HG03280 (cell line): ENCODE data around the gene ANO6.

ENCODE experiments used
- ATAC-seq: cut with Tn5 transposase; IDR thresholded peaks from one replicate; pipeline ENCODE4 v1.9.1; 2021; ENCODE audit warnings: mild to moderate bottlenecking, moderate library complexity; ENCODE audit not compliant: unreplicated experiment

Gene ANO6

DNA sequence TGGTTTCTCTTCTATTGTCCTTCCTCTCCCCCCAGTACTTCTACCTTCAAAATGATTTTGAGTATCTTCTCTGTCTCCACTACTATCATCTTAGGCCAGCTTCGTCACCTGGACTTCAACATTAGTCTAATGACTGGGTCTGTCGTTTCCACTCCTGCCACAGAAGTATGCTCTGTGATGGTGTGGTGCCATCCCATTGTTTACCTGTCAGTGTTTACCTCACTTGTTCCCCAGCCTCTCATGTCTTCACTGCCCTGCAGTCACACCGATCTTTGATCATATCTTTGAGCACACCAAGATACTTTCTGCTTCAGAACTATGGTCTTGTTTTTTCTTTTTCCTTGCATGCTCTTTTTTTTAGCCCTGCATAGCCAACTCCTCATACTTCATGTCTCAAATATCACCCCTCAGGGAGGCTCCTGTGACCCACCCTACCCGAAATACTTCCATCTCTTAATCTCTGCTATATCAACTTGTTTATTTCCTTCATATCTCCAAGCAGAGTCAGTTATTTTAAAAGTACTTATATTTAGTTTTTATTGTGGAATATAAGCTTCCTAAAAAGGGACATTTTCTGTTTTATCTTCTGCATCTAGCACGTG is 60.4 kb downstream of the ANO6 start:
- no peak for ATAC-seq

DNA sequence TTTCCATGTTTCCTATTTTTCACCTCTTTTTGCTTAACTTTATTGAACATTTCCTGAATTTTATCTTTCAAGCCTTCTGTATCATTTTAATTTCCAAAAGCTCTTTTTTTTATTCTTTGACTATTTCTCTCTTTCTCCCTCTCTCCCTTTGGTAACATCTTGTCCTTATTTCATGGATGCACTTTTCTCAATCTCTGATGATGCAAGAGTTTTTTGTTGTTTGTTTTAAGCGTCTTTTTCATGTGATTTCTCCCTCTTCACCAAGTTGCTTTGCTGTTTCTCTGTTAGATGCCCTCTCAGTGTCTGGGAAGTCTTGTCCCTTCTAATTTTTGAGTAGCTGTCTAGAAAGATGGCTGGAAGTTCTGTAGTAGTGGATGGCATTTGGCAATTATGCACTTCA is 62.6 kb downstream of the ANO6 start:
- ATAC-seq: no peak

DNA sequence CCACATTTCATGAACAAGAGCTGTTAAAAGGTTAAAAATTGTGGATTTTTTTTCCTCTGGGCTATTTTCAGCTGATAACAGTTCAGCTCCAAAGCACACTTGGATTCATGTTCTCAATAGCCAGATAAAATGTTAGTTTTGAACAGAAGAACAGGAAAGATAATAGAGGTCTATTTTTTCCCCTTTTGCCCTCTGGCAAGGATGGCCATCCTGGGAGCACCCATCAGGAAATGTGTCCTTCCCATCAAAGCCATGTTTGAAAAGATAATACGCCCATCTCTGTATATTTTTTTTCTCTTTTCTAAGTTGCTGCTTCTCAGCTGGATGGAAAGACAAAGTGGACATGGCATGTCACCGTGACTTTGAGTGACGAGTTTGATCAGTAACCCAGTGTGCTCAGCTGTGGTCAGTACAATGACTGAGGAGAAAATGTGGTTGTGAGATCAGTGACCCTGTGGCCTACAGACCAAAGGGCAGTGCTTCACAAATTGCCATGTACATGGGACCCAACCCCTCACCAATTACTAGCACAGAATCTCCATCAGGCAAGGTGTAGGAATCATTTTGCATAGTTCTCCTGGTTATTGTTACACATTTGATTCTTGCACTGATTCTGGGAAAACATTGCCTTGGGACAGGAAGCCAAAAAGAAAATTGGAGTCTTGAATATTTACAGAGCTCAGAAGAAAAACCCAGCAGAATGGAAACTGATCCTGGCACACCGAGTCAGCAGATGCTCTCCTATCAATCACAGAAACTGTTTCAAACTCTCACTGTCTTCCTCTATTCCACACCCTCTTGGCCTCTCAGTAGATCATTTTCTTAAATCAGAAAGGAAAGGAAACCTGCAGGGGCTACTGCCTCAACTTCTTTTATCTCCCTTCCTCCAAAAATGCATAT is 64.3 kb downstream of the ANO6 start:
- no peak for ATAC-seq

DNA sequence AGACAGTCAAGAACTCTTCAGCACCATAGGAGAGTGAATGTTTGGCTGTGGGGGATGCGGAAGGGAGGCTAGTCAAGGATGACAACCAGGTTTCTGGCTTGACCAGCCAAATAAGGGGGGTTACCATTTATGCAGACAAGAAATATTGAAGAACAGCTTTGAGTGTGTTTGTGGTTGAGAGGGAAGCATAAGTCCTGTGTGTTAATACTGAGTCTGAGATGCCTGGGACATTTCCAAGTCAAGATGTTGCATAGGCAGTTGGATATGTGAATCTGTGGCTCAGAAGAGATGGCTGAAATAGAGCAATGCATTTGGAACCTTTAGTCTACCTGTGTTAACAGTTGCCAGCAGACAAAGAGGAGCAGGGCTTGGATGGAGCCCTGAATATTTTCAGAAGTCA is 66.1 kb downstream of the ANO6 start:
- no peak for ATAC-seq

DNA sequence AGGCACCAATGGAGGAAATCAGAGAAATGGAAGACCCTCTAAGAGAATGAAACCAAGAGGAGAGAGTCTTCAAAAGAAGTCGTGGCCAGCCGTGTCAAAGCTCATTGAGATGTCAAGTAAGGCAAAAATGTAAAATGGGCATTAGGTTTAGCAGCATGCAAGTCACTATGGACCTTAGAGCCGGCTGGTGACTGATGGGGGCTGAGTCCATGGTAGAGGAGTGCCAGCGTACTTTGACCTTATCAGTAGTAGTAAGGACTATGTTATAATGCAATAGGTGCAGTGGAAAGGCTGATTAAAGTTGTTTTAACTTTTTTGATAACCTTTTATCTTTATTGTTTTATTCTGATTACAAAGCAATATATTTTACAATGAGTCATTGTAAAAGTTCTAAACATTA is 66.5 kb downstream of the ANO6 start:
- ATAC-seq: no peak

DNA sequence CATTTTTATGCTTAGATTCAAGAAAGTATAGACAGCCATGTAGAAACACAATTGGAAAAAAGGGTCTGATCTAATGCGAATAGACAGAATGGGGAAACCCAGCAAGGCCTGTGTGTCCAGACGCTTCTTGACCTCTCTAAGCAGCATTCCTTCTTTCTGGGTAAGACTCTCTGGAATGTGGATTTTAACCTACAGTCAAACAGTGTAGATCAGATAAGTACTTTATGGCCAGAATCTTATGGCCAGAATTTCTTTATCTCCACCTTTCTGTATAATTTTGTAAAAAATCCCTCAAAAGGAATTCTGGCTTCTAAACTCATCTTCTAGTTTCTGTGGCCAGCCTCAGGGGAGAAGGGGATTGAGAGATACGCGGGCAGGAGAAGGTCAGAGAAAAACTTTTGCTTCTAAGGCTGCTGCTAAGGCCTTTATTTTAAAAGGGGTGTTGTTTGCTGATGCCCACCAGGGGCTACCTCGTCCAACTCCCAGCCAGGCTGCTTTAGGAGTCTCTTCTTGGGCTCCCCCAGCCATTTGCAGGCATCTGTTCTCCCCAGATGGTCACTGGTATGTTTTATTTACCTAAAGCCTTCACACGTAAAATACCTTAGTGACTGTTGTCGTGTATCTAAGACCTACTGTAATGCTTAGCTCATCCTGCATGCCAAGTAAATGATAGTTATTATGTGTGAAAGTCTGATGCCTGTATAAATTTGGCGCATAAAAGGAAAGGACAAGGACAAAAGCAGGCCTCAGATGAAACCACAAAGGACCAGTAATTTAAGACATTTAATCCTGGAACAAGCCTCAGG is 68.4 kb downstream of the ANO6 start:
- no peak for ATAC-seq

DNA sequence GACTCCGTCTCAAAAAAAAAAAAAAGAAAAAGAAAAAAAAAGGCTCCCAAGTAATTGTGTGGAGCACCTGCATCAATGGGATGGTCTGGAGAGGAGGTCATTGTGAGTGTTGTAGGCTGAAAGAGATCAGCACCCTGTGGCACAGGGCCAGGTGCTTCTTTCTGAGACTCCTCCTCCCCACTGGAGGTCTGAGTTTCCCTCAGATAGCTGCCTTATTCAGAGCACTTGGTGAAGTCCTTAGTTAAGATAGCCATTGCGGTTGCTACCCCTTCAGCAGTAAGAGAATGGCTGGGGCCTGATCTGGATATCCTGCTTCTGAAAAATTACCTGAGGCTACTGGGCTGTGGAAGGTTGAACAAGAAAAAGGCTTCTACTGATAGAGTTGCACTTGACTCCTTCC is 69.8 kb downstream of the ANO6 start:
- ATAC-seq: no peak

DNA sequence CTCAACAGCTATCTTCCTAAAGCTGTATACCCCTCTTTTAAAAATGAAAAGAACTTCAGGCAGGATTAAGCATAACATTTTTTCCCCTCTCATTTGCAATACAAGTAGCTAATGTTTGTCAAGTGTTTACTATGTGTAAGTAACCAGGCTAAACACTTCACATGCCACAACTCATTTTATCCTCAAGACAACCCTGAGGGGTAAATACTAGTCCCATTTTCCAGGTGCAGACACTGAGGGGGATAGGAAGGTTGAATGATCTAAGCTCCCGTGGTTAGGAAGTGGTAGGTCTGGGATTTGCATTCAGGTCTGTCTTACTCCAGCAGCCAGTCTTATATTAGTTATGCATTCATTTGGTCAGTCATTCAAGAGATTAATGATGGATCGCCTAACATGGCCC is 70.7 kb downstream of the ANO6 start:
- ATAC-seq: no peak

DNA sequence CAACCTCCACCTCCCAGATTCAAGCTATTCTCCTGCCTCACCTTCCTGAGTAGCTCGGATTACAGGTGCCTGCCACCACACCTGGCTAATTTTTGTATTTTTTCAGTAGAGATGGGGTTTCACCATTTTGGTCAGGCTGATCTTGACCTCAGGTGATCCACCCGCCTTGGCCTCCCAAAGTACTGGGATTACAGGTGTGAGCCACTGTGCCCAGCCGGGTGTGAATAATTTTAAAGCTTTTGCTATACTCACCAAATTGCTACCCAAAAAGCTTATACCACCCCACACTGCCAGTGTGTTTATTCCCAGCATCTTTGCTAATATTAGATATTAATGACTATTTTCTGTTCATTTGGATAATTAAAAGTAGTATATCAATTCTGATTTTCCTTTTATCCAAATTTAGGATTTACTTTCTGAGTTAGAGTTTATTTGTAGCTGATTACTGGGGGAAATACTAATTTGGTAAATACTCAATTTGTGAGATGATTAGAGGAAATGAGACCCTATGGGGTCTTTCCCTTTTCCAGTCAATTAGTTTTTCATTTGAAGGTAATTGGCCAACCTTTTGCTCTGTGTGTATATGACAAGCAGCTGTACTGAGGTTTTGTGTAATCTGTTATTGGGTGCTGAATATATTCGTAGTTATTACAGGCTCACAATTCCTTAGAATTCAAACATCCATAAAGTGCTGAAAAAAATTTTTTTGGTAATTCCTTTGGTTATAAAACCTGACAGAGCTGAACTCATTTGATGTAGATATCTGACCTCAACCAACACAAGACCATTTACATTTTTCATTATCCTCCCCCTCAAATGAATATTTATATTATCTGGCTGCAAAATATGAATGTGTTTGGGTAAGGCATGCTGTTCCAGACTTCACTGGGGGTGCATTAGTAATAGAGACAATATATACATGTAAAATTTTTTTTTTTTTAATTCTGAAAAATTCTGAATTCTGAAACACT is 73.6 kb downstream of the ANO6 start:
- no peak for ATAC-seq

DNA sequence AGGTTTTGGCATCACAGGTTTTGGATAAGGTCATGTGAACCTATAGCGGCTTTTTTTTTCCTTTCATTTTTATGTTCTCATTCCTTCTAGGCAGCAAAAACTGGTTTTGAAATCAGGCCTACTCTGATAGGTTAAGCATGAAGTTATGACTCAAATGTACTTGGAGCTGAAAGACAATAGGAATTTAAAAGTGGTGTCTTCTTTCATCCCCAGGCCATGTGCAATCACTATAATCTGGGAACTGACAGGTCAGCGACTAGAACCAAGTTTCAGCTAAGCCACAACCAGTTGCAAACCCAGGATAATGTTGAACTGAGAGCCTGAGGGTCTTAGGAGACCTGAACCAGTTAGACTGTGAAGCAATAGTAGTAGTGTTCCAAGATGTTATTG is 74.3 kb downstream of the ANO6 start:
- no peak for ATAC-seq

DNA sequence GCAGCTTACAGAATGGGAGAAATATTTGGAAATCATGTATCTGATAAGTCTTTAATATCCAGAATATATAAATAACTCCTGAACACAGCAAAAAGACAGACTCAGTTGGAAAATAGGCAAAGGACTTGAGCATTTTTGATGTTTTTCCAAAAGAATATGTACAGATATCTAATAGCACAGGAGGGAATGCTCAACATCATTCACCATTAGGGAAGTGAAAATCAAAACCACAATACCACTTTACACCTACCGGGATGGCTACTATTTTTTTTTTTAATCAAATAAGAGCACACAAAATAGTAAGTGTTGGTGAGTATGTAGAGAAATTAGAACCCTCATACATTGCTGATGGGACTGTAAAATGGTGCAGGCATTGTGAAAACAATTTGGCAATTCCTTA is 75.6 kb downstream of the ANO6 start:
- ATAC-seq: no peak

DNA sequence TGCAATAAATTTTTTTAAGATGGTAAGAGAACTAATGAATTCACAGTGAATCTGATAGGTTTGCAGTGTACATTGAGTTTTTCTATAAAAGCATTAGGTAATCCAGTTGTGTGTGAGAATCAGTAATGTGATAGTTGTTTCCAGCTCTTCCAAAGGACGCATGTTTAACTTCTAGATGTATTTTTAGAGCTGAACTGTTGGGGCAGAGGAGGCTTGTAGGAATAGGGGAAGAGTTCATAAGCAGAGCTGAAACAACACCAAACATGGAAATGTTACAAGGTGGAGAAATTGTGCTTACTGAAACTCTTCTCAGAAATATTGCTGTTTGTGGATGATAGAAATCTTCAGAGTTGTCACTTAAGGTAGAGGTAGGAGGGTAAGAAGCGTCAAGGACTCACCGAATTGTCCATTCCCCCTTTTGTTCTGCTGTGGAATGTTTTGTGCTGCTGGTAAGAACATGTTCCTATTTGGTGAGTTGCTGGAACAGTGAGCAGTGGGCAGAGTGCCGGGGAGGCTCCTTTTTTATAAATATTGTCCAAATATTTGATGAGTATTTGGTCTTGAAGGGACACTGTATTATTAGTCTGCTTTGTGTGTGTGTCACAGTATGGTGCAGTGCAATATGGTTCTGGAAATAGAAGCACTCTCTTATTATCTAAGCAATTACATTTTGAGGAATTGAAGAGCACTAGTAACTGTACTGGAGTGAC is 76.7 kb downstream of the ANO6 start:
- ATAC-seq: no peak

DNA sequence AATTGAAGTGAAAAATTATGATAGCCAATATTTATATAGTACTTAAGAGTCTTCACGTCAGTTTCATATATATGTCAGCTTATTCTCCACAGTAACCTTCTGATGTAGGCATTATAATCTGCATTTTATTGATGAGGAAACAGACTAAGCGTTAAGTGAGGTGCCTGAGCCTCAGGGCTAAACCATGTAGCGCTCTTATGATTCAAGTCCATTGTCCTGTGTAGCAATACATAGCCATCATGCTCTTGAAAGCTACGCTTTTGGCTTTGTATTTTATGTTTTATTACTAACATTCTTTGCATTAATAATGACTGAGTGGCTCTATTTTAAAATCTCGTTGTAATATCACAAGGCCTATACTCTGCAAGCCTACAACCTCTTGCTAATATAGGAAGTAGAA is 79.0 kb downstream of the ANO6 start:
- no peak for ATAC-seq

DNA sequence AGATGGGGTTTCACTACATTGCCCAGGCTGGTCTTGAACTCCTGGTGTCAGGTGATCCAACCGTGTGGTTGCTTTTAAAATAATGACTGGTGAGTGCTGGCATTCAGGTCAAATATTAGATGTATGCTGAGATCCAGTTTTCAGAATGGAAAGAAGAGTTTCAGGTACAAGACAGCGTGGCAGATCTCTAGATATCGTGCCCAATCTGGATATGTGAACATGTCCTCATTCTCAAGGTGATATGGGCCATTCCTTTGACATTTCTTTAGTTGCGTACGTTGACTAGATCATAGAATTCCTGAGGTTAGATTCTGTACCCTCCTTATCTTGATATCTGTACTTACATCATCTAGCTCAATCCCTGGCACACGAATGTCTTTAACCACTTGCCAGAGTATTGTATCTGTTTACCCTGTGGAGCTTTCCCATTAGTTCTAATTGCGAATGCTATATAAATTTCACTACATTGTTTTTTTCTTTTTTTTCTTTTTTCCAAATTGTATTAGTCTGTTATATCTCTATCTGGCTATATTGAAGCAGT is 80.2 kb downstream of the ANO6 start:
- ATAC-seq: no peak

DNA sequence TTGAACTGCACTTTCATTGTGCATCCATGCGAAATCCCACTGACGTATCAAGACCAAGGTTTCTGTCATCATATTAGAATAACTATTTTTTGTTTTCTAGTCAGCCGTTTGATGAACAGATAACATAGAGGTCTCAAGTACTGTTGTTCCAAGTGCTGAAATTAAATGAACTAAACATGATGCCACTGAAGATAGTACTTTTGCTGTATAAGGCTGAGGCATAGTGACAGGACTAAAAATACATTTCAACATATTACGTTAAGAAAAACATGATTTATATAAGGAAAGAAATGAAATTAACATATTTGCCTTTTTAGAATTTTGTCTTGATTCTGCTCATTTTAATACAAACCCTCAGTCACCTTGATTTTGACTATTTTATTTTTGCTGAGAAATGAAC is 82.2 kb downstream of the ANO6 start:
- no peak for ATAC-seq

DNA sequence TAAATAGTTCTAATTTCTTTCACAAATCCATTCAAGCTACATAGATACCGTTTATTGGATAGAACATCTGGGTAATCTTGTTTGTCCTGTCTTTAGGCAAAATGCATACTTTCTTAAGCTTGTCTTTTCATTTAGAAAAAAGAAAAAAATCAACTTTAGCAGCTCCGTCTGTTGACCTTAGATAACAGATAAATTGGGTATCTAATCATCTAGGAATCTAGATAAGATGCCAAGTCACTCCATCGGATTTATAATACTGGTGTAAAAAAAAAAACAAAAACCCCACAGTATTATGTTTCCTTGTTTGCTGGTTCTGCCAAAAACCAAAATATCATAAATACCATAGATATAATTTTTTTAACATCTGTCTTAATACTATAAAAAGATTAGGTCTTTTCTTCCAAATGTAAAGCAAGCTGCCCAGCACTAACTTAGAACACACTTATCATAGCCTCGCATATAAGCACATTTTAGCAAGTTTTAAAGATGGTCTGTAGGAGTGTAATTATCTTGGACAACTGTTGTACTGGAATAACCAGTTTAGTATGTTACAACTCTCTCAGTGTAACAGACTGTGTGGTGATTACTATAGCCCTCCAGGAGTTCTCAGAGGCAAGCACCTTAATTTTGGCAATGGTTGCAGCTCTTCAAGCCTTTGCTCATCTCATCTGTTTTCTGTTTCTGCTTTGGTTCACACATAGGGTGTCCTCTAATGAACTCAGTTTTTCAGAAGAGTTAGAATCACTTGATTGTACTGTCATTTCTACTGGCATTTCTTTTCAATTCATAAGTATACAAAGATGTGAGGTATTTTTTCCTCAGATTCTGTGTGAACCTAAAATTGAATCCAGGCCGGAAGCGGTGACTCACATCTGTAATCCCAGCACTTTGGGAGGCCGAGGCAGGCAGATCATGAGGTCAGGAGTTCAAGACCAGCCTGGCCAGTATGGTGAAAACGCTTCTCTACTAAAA is 83.1 kb downstream of the ANO6 start:
- no peak for ATAC-seq

DNA sequence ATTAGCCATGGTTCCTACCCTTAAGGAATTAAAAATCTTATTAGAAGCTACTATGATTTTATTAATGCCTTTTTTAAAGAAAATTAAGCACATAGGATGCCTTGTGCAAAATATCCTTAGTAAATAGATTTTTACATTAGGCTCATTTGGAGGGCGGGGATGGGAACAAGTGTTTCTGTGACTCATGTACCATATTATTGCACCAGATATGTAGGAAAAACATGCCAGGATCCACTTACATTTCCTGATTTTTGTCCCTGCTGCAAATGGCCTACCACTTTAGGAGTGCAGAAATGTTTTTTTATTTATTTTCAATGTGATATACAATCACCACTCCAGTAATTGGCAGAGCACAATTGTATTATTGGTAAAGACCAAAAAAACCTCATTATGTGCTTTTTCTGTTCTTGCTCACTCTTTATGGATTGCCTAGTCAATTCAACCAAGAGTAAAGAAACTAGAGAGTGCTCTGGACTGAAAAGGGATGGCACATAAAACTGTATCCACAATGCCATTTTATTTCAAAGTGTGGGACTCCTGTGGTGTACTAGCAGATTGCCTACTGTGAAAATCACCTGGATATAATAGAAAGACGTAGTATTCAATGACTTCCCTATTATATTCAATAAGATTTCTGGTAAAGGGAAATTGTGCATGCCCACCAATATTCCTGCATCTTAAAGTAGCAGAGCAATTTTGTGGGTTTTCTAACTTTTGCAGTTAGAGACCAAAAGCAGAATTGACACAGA is 86.9 kb downstream of the ANO6 start:
- no peak for ATAC-seq

DNA sequence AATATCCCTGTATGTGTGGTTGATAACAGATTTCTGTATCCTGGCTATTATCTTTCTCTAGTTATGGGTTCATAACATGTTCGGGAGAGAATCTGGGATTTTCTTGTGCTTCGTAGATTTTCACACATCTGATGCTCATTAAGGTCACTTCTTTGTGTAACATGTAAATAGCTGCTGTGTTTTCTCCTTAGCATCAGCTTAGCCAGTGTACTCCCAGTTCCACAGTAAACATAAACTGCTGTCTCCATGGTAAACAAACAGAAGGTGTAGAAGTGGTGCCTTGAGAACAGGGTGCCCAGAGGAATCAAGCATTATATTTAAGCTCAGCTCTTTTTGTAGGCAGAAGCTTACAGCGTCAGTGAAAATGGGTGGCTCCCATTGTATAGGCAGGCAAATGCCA is 88.0 kb downstream of the ANO6 start:
- no peak for ATAC-seq
